SKM-1 (cell line): ENCODE measurements around the gene FOXQ1.
"Not testable (repeated sequence)": the region's sequence is repeated elsewhere in the genome, so short reads cannot be mapped to it uniquely, and the experiment has no call there.

Experiments
- DNase-seq: peaks from one replicate; lab custom pipeline; 2025; ENCODE audit not compliant: unreplicated experiment; lab: John Stamatoyannopoulos, UW

Gene FOXQ1

DNA sequence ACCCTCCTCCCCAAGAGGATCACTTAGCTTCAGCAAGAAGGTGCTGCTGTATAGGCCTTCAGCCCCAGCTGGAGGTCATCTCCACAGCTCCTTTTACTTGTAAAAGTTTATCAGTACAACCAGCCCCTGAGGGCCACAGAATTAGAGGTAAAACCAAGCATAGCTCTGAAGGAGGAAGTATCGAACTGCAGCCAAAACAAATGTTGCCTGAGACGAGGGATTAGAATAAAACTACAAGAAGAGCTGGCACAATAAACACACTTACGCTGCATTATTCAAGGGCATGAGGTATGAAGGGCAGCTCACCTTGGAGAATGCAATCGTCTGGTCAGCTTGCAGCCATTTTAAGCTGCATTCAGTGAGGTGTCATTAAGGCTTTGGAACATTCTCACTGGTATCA lies 21.1 kb upstream of the FOXQ1 start:
- no peak for DNase-seq

DNA sequence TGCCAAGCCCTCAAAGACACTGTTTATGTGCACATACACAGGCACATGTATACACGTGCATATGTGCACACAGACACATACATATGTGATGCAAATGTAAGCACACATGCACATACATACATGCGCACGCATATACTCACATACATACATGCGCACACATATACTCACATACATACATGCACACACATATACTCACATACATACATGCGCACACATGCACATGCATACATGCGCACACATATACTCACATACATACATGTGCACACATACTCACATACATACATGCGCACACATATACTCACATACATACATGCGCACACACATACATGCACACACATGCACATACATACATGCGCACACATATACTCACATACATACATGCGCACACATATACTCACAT lies 20.5 kb upstream of the FOXQ1 start:
- DNase-seq, result no peak

- DNase-seq, result no peak
Measured at GRCh38 chr6:1295420-1295819, 16.5 kb upstream of the FOXQ1 start.

DNA sequence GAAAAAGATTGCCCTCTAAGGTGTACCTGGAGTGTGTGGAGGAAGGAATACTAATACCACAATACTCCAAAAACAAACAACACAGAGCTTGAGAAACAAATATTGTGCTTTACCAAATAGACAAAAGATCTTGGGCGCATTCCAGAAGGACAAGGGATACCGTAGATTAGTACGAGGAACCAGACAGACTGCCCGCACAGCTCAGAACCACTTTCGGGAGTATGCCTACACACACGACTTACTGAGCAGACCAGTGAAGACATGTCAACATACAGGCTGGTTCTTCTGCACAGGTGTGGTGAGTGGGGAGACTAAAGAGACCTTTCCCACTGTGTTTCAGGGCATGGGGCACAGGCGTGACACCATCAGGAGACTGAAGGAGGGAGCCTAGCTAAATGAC lies 15.8 kb upstream of the FOXQ1 start:
- DNase-seq, result no peak

DNA sequence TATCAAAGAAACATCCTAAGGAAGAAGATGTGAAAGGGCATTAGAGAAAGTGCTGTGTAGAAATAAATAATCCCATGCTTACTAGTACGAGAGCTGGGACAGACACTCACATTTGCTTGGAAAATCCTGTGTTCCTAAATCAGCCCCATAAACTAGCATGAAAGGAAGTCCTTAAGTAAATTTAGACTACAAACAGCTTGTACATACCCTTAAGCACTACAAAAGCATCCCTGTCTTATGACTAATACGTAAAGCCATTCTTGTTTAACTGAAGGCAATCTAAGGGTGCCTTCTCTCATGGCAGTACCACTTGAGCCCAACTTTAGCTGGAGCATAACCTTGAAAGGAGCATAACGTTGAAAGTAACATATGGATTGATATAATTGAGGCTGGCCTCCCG lies 15.4 kb upstream of the FOXQ1 start:
- no peak for DNase-seq

- no peak for DNase-seq
Measured at GRCh38 chr6:1297746-1298145, 14.2 kb upstream of the FOXQ1 start.

DNA sequence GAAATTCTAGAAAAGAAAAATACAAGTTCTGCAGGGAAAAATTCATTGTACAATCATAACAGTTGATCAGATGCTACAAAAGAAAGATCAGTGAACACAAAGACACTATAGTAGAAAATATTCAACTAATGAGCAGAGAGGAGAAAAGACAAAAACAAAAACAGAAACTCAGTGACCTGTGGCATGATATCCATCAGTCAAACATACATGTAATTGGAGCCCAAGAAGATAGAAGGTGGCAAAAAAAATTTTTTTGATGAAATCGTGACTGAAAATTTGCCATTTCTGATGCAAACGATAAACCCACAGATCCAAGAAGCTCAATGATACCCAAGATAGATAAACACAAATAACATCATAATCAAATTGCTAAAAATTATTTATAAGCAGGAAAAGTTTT lies 13.1 kb upstream of the FOXQ1 start:
- DNase-seq, result no peak

DNA sequence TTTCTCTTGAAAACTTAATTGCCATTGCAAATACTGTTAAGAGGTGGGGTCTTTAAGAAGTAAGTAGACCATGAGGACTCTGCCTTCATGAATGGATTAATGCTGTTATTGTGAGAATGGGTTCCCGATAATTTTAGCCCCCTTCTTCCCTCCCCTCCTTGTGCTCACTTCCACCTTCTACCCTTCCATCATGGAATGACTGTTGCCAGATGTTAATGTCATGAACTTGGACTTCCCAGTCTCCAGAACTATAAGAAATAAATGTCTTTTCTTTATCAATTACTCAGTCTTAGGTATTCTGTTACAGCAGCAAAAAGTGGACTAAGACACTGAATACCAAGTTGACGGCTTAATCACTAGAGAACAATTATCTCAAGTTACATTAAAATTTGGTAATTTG lies 5.8 kb upstream of the FOXQ1 start:
- no peak for DNase-seq

GRCh38 chr6:1309366-1309765 lies 2.5 kb upstream of the FOXQ1 start:
- DNase-seq, result no peak

DNA sequence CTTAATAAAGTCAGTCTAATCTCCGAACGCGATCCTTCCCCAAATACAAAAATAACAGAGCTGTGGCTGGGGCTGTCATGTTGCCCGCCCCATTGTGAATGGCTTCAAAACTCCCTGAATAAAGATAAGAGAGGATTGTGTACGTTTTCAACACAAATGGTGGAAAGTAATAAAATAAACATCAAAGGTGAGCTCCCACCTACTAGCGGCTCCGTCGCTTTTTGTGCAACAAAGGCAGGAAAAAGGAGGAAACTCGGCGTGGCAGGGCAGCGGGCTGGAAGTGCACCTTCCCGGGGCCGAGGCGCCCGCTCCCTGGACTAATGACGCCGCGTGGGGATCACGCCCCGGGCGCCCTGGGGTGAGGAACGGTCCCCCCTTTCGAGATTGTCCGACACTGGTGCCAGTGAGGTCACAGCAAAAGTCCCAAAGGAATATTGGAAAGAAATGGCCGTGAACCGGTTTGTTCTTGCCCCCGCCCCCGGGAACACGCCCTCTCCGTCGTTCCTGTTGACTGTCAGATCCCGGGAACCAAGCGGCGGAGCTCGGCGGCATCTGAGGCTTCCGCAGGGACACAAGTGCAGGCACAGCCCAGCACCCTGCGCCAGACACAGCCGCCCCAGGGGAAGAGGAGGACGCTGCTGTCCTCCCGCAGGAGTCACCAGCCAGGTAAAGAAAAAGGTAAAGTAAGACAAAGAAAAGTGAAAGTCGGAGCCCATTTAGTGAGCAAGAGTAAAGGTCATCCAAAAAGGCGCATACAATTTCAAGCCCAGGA lies 1.1 kb upstream of the FOXQ1 start:
- DNase-seq, result no peak

GRCh38 chr6:1312203-1312472 lies 240 bp downstream of the FOXQ1 start:
- DNase-seq, result no peak

DNA sequence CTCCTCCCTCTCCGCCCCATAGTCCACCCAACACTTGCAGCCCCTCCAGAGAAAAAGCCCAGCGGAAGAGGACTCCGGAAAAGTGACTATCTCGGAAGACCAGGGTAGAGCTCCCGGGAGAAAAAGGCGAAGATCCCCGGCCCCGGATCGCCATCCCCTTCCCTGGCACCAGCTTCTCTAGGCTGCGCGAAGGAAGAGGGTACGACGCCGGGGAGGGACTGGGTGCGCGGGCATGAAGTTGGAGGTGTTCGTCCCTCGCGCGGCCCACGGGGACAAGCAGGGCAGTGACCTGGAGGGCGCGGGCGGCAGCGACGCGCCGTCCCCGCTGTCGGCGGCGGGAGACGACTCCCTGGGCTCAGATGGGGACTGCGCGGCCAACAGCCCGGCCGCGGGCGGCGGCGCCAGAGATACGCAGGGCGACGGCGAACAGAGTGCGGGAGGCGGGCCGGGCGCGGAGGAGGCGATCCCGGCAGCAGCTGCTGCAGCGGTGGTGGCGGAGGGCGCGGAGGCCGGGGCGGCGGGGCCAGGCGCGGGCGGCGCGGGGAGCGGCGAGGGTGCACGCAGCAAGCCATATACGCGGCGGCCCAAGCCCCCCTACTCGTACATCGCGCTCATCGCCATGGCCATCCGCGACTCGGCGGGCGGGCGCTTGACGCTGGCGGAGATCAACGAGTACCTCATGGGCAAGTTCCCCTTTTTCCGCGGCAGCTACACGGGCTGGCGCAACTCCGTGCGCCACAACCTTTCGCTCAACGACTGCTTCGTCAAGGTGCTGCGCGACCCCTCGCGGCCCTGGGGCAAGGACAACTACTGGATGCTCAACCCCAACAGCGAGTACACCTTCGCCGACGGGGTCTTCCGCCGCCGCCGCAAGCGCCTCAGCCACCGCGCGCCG lies 822 bp downstream of the FOXQ1 start:
- DNase-seq, result no peak

DNA sequence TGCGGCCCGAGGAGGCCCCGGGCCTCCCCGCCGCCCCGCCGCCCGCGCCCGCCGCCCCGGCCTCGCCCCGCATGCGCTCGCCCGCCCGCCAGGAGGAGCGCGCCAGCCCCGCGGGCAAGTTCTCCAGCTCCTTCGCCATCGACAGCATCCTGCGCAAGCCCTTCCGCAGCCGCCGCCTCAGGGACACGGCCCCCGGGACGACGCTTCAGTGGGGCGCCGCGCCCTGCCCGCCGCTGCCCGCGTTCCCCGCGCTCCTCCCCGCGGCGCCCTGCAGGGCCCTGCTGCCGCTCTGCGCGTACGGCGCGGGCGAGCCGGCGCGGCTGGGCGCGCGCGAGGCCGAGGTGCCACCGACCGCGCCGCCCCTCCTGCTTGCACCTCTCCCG lies 1.5 kb downstream of the FOXQ1 start:
- DNase-seq, result no peak

GRCh38 chr6:1313767-1314503 lies 2.0 kb downstream of the FOXQ1 start:
- no peak for DNase-seq

GRCh38 chr6:1314617-1315016 lies 2.7 kb downstream of the FOXQ1 start:
- DNase-seq, result no peak

- no peak for DNase-seq
Measured at GRCh38 chr6:1315201-1315559, 3.3 kb downstream of the FOXQ1 start.

DNA sequence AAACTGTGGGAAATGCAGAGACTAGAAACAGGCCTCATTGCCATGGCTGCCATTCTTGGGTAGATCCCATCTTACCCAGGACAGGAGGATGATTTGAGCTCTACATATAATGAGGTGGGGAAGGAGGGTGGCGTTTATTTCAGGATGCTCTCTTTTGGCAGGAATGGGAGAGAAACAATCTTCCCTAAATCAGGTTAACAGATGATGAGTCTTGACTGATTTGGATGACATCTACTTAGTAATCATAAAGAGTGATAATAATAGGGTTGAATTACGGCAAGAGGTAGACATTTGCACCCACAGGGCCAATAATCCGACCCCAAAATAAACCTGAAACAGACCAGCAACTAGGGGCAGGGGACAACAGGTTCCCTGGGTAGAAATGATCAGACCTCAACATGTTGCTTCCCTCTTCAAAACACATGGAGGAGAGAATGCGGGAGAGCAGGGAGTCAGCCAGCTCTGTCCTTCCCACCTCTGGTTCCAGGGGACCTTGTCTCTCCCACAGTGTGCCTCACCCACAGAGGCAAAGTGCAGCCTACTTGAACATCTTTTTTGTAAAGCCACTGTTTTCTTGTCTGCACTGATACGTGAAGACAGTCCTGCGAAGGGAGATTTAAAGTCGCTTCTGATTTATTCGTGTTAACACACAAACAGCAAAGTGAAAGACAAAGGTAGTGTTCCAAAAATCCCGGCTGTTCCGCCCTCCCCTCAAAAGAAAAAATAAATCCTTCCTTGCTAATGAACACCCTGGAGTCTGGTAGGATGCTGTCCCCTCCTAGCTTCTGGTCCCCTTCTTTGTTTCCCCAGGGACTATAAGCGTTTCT lies 3.9 kb downstream of the FOXQ1 start:
- DNase-seq, result no peak

DNA sequence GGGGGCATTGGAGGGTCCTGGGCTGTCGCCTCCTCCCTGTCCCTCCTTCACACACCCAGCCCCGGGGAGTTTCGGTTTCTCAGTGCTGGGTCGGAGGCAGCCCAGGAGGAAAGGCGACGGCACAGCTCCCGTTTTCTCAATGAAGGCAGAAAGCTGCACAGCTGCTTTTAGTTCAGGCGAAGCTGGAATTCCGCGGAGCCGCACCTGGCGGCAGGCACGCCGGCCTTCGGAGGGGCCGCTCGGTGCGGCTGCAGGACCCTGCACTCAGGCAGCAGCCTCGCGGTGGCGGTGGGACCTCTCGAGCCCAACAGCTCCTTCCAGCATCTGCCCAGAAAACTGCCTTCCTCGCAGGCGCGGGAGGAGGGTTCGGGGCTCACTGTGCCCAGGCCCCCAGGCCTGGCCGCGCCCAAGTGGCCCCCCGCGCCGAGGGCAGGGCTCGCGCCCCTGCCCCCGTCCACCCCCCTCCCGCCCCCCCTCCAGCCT lies 4.6 kb downstream of the FOXQ1 start:
- DNase-seq, result no peak

DNA sequence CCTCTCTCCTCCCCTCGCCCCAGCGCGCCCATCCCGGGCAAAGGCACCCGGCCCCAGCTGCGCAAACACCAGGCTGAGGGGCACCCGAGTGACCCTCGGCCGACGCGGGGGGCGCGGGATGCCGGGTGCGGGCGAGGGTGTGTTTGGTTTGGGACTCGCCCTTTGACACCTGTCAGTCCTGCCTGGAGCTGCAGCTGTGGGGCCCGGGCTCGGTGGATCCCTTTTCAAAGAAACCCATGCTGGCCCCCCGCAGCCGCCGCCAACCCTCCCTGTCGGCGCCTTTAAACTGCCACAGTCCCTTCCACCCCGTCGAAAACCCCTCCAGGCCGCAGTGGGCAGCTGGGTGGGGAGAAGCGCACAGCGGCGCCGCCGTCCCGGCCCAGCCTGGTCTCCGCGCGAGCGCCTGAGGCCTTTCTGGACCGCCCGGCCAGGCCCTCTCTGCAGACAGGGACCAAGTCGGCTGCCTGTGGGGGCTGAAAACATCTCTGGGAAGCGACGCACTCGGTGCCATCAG lies 5.5 kb downstream of the FOXQ1 start:
- DNase-seq, result no peak

- no peak for DNase-seq
Measured at GRCh38 chr6:1318036-1318435, 6.1 kb downstream of the FOXQ1 start.

GRCh38 chr6:1318584-1318983 lies 6.7 kb downstream of the FOXQ1 start:
- not testable (repeated sequence) for DNase-seq
